ENCODE measurements around the gene CYFIP2.

CYFIP2 gene

DNA sequence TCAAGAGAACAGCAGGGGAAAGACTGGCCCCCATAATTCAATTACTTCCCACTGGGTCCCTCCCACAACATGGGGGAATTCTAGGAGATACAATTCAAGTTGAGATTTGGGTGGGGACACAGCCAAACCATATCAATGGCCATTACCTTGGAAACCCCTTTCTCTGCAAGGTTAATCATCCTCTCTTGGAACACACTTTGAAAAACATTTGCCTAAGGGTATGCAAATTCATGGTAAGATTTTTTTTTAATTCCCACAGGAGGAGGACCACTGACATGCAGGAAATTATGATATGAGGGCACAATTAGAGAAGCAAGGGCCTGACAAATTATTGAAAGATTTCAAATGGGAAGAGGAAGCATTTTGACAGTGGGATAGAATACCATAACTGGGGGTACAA, 132.4 kb downstream of the CYFIP2 start:
- ChIA-PET CTCF (no interaction called here), POLR2A (no interaction called here)
- TF ChIP-seq ZNF660 (tag by site-specific recombination; IDR thresholded peaks at IDR 0.05) (no peak), PRDM2 (tag by site-specific recombination; IDR thresholded peaks at IDR 0.05; ENCODE audit: borderline replicate concordance) (no peak)
- Histone ChIP-seq H3K4me3 (ENCODE audit: low read depth, low read length) (no peak overlapping the region), H3K27ac (ENCODE audit: extremely low read depth, low read depth, low read length) (no peak overlapping the region), H3K36me3 (ENCODE audit: control insufficient read depth in 2 of 2, insufficient read depth in 1 of 2, low read length in 2 of 2) (peaks cover 0 to 4% of the 10 kb centered on the region in 2 experiments; a peak in 1 of 3 replicates), H3K9me3 (ENCODE audit: control insufficient read depth, insufficient read depth, low read depth, low read length) (no peaks in the 10 kb centered on the region), H3K4me1 (ENCODE audit: control insufficient read depth, insufficient read depth, low read length) (no peaks in the 10 kb centered on the region)

DNA sequence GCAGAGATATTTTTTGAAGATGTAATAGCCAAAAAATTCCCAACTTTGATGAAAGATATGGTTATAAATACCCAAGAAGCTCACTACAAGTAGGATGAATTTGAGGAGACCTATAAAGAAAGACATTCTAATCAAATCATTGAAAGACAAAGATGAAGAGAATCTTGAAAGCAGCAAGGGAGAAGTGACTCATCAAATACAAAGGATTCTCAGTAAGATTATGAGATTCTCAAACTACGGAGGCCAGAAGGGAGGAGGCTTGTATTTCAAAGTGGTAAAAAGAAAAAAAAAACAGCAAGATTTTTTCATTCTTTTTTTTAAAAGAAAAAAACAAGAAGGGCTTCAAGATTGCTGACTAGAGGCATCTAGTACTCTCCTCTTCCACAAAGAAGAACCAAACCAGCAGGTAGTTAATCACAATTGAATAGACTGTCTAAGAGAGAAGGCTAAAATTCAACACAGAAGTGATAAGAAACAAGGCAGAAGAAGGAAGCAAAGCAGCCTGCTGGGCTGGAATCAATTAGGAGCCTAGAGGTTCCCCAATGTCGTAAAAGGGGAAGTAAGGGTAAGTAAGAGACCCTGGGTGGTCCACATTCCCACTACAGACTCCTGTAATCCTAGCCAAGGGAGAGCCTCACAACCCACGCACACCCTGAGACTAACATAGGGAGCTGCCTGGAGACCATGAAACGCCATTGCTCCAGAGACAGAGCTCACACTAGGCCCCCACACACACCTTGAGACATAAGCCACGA, 135.0 kb downstream of the CYFIP2 start:
- POLR2A ChIA-PET: no interaction called here
- H3K4me3 ChIP-seq (ENCODE audit: low read depth, low read length): no peak overlapping the region
- H3K27ac ChIP-seq (ENCODE audit: extremely low read depth, low read depth, low read length): no peak overlapping the region
- no peaks in the 10 kb centered on the region; the same call in 1 of the 2 replicates for H3K9me3 ChIP-seq (ENCODE audit: control insufficient read depth, insufficient read depth, low read depth, low read length)
- no peaks in the 10 kb centered on the region for H3K4me1 ChIP-seq (ENCODE audit: control insufficient read depth, insufficient read depth, low read length)
- no peak for TF ChIP-seq MYNN (tag by site-specific recombination; IDR thresholded peaks at IDR 0.05; ENCODE audit: borderline replicate concordance)
- no peak for TF ChIP-seq ZNF768 (tag by site-specific recombination; IDR thresholded peaks at IDR 0.05)
- CTCF ChIA-PET: no interaction called here
- H3K36me3 ChIP-seq (ENCODE audit: control insufficient read depth in 2 of 2, insufficient read depth in 1 of 2, low read length in 2 of 2): no peaks in the 10 kb centered on the region

DNA sequence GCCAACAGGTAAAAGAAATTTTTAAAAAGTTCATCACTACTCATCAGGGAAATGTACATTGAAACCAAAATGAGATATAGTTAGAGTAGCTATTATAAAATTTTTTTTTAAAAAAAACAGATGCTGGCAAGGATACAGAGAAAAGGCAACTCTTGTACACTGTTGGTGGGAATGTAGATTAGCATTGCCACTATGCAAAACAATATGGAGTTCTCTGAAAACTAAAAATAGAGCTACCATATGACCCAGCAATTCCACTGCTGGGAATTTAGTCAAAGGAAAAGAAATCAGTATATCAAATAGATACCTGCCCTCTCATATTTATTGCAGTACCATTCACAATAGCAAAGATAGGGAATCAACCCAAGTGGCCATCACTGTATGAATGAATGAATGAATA, 149.9 kb downstream of the CYFIP2 start:
- Histone ChIP-seq H3K4me3 (ENCODE audit: low read depth, low read length) (no peak overlapping the region), H3K36me3 (ENCODE audit: control insufficient read depth in 2 of 2, insufficient read depth in 1 of 2, low read length in 2 of 2) (no peaks in the 10 kb centered on the region), H3K9me3 (ENCODE audit: control insufficient read depth, insufficient read depth, low read depth, low read length) (no peaks in the 10 kb centered on the region), H3K4me1 (ENCODE audit: control insufficient read depth, insufficient read depth, low read length) (no peaks in the 10 kb centered on the region), H3K27ac (ENCODE audit: extremely low read depth, low read depth, low read length) (no peak overlapping the region)
- TF ChIP-seq ZNF175 (tag by site-specific recombination; IDR thresholded peaks at IDR 0.05) (no peak), KLF7 (tag by site-specific recombination; IDR thresholded peaks at IDR 0.05; ENCODE audit: borderline replicate concordance) (no peak), ZNF677 (tag by site-specific recombination; IDR thresholded peaks at IDR 0.05) (no peak), ZNF214 (tag by site-specific recombination; IDR thresholded peaks at IDR 0.05; ENCODE audit: borderline replicate concordance) (no peak), ZNF121 (tag by site-specific recombination; IDR thresholded peaks at IDR 0.05) (no peak), ZNF555 (tag by site-specific recombination; conservative IDR thresholded peaks at IDR 0.05) (no peak), ZNF621 (tag by site-specific recombination; IDR thresholded peaks at IDR 0.05) (no peak), ZNF843 (tag by site-specific recombination; IDR thresholded peaks at IDR 0.05) (no peak), PRDM1 (tag by site-specific recombination; IDR thresholded peaks at IDR 0.05) (no peak), ZNF404 (tag by site-specific recombination; IDR thresholded peaks at IDR 0.05) (no peak), ZNF629 (tag by site-specific recombination; IDR thresholded peaks at IDR 0.05) (no peak)
- TF ChIP-seq, protein P1, sequence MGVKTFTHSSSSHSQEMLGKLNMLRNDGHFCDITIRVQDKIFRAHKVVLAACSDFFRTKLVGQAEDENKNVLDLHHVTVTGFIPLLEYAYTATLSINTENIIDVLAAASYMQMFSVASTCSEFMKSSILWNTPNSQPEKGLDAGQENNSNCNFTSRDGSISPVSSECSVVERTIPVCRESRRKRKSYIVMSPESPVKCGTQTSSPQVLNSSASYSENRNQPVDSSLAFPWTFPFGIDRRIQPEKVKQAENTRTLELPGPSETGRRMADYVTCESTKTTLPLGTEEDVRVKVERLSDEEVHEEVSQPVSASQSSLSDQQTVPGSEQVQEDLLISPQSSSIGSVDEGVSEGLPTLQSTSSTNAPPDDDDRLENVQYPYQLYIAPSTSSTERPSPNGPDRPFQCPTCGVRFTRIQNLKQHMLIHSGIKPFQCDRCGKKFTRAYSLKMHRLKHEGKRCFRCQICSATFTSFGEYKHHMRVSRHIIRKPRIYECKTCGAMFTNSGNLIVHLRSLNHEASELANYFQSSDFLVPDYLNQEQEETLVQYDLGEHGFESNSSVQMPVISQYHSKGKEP (tag by site-specific recombination; IDR thresholded peaks at IDR 0.05): no peak
- TF ChIP-seq, protein P2, sequence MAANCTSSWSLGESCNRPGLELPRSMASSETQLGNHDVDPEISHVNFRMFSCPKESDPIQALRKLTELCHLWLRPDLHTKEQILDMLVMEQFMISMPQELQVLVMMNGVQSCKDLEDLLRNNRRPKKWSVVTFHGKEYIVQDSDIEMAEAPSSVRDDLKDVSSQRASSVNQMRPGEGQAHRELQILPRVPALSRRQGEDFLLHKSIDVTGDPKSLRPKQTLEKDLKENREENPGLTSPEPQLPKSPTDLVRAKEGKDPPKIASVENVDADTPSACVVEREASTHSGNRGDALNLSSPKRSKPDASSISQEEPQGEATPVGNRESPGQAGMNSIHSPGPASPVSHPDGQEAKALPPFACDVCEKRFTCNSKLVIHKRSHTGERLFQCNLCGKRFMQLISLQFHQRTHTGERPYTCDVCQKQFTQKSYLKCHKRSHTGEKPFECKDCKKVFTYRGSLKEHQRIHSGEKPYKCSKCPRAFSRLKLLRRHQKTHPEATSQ (tag by site-specific recombination; IDR thresholded peaks at IDR 0.05): no peak
- TF ChIP-seq, protein P3, sequence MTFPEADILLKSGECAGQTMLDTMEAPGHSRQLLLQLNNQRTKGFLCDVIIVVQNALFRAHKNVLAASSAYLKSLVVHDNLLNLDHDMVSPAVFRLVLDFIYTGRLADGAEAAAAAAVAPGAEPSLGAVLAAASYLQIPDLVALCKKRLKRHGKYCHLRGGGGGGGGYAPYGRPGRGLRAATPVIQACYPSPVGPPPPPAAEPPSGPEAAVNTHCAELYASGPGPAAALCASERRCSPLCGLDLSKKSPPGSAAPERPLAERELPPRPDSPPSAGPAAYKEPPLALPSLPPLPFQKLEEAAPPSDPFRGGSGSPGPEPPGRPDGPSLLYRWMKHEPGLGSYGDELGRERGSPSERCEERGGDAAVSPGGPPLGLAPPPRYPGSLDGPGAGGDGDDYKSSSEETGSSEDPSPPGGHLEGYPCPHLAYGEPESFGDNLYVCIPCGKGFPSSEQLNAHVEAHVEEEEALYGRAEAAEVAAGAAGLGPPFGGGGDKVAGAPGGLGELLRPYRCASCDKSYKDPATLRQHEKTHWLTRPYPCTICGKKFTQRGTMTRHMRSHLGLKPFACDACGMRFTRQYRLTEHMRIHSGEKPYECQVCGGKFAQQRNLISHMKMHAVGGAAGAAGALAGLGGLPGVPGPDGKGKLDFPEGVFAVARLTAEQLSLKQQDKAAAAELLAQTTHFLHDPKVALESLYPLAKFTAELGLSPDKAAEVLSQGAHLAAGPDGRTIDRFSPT (tag by site-specific recombination; IDR thresholded peaks at IDR 0.05): no peak
- CTCF ChIA-PET: no interaction called here
- POLR2A ChIA-PET: no interaction called here
